SK-MEL-5 (cell line): ENCODE data around the gene CYP4F12. TPM values are rescaled to one million over a fixed set of nuclear protein-coding genes. Genes with fewer than 3 reads are reported as not detected.
"Not testable (repeated sequence)": the region's sequence is repeated elsewhere in the genome, so short reads cannot be mapped to it uniquely, and the experiment has no call there.

Experiments
- DNase-seq: peaks from one replicate; pipeline ENCODE4 v3.0.0-alpha.2; 2016; ENCODE audit warnings: low read depth, low spot score
- in situ Hi-C: cut with HindIII; loops from 2 replicates; pipeline ENCODE4 v1.10.0; 2016; ENCODE audit warnings: low sequenced_read_pairs, high pct_unique_total_duplicates, low pct_unique_long_range_greater_than_20kb
- total RNA-seq: library from RNA; depleted of rRNA; stranded (reverse); fragments of >200 nt; shearing (Covaris generic); gene quantifications from 2 replicates; pipeline ENCODE4 v1.2.3, GENCODE V29; 2014

Gene CYP4F12
- total RNA-seq, 1 experiment from 2014 or later, result not detected

- no peak for DNase-seq
- in situ Hi-C loops, result no loop called here
These were observed 28.7 kb upstream of the CYP4F12 start for GRCh38 chr19:15644066-15644741.

- in situ Hi-C loops, result no loop called here
- no peak for DNase-seq
These were observed 28.1 kb upstream of the CYP4F12 start for GRCh38 chr19:15644816-15645215.

- DNase-seq, result no peak
- in situ Hi-C loops, result no loop called here
These were observed 23.4 kb upstream of the CYP4F12 start for GRCh38 chr19:15649526-15649925.

- in situ Hi-C loops, DNase-seq: not testable (repeated sequence)
These were observed 22.8 kb upstream of the CYP4F12 start for GRCh38 chr19:15650123-15650522.

GRCh38 chr19:15651791-15652190 is 21.1 kb upstream of the CYP4F12 start:
- DNase-seq, result no peak
- in situ Hi-C loops, result no loop called here

- no peak for DNase-seq
- in situ Hi-C loops, result no loop called here
These were observed 20.2 kb upstream of the CYP4F12 start for GRCh38 chr19:15652559-15653278.

- no peak for DNase-seq
- in situ Hi-C loops, result no loop called here
These were observed 16.4 kb upstream of the CYP4F12 start for GRCh38 chr19:15656467-15656866.

GRCh38 chr19:15663247-15663646 is 9.6 kb upstream of the CYP4F12 start:
- no peak for DNase-seq

GRCh38 chr19:15666186-15666585 is 6.7 kb upstream of the CYP4F12 start:
- in situ Hi-C loops, result no loop called here

More at GRCh38 chr19:15663247-15663646, 9.6 kb upstream of the CYP4F12 start:
- in situ Hi-C loops, result no loop called here

GRCh38 chr19:15666883-15667282 is 6.0 kb upstream of the CYP4F12 start:
- in situ Hi-C loops, result no loop called here

More at GRCh38 chr19:15666186-15666585, 6.7 kb upstream of the CYP4F12 start:
- no peak for DNase-seq

GRCh38 chr19:15669440-15669839 is 3.4 kb upstream of the CYP4F12 start:
- DNase-seq, result no peak
- in situ Hi-C loops, result no loop called here

More at GRCh38 chr19:15666883-15667282, 6.0 kb upstream of the CYP4F12 start:
- DNase-seq, result no peak

GRCh38 chr19:15669891-15670290 is 3.0 kb upstream of the CYP4F12 start:
- no peak for DNase-seq
- in situ Hi-C loops, result no loop called here

GRCh38 chr19:15671237-15671821 is 1.6 kb upstream of the CYP4F12 start:
- in situ Hi-C loops, result no loop called here
- no peak for DNase-seq

GRCh38 chr19:15671891-15672579 is 852 bp upstream of the CYP4F12 start:
- in situ Hi-C loops, result no loop called here
- no peak for DNase-seq

GRCh38 chr19:15673176-15673654 is 328 bp downstream of the CYP4F12 start:
- in situ Hi-C loops, result no loop called here
- DNase-seq, result no peak

- DNase-seq, result no peak
- in situ Hi-C loops, result no loop called here
These were observed 2.7 kb downstream of the CYP4F12 start for GRCh38 chr19:15675560-15675959.

GRCh38 chr19:15679089-15679488 is 6.2 kb downstream of the CYP4F12 start:
- no peak for DNase-seq

GRCh38 chr19:15679865-15680264 is 7.0 kb downstream of the CYP4F12 start:
- DNase-seq, in situ Hi-C loops: not testable (repeated sequence)

More at GRCh38 chr19:15679089-15679488, 6.2 kb downstream of the CYP4F12 start:
- in situ Hi-C loops, result no loop called here
